ENCODE data around the gene INPP5D.
"Not testable (repeated sequence)": the region's sequence is repeated elsewhere in the genome, so short reads cannot be mapped to it uniquely, and the experiment has no call there.

Gene INPP5D

DNA sequence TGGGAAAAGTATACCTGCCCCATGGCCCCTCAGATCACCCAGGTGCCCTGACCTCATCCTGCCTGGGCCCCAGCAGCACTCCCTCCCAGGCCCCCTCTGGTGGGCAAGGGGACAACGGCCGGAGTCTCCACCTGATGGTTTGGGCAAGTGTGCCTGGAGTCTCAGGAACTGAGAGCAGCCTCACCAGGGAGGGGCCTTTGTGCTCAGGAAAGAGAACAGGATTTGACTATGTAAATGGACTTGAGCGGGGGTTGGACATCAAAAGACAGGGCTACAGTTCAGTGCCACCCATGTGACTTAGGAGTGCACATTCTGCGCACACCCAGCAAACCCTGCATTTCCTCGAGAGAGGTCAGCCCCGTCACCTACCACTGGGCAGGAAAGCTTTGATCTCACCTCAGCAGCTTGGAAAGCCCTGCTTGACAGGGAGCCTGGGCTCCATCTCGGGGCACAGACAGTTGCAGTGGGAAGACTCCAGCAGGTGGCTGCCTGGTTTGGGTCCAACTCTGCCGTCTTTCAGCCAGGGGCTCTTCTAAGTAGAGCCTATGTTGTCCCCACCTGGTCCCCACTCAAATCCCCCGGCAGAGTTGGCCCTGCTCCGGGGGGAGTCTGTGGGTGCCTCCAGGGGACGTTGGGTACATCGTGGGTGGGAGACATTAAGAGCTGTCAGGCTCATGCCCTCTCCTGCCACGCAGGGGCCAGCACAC, 3.3 kb downstream of the INPP5D start:
- no peaks in the 10 kb centered on the region for H3K4me1 Mint-ChIP-seq
- H3K36me3 Mint-ChIP-seq (ENCODE audit: low read depth): no peaks in the 10 kb centered on the region
- no peak overlapping the region for H3K27ac Mint-ChIP-seq
- peaks cover 4% of the 10 kb centered on the region for H3K27me3 Mint-ChIP-seq (ENCODE audit: low read depth)
- TF ChIP-seq, protein P1, sequence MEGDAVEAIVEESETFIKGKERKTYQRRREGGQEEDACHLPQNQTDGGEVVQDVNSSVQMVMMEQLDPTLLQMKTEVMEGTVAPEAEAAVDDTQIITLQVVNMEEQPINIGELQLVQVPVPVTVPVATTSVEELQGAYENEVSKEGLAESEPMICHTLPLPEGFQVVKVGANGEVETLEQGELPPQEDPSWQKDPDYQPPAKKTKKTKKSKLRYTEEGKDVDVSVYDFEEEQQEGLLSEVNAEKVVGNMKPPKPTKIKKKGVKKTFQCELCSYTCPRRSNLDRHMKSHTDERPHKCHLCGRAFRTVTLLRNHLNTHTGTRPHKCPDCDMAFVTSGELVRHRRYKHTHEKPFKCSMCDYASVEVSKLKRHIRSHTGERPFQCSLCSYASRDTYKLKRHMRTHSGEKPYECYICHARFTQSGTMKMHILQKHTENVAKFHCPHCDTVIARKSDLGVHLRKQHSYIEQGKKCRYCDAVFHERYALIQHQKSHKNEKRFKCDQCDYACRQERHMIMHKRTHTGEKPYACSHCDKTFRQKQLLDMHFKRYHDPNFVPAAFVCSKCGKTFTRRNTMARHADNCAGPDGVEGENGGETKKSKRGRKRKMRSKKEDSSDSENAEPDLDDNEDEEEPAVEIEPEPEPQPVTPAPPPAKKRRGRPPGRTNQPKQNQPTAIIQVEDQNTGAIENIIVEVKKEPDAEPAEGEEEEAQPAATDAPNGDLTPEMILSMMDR (IDR thresholded peaks at IDR 0.05; ENCODE audit: unreplicated experiment in 3 of 3): no peak
- H3K9me3 Mint-ChIP-seq: no peaks in the 10 kb centered on the region
- H3K4me3 Mint-ChIP-seq: no peak overlapping the region

GRCh38 chr2:233063976-233064411, 3.9 kb downstream of the INPP5D start:
- no peak overlapping the region for H3K4me3 Mint-ChIP-seq
- H3K27me3 Mint-ChIP-seq (ENCODE audit: low read depth): peaks cover 7% of the 10 kb centered on the region
- no peaks in the 10 kb centered on the region for H3K4me1 Mint-ChIP-seq
- no peaks in the 10 kb centered on the region for H3K36me3 Mint-ChIP-seq (ENCODE audit: low read depth)
- TF ChIP-seq, protein P1 (IDR thresholded peaks at IDR 0.05; ENCODE audit: unreplicated experiment in 3 of 3): no peak
- no peaks in the 10 kb centered on the region for H3K9me3 Mint-ChIP-seq
- no peak overlapping the region for H3K27ac Mint-ChIP-seq

- Mint-ChIP-seq H3K4me1 (no peaks in the 10 kb centered on the region), H3K36me3 (ENCODE audit: low read depth) (no peaks in the 10 kb centered on the region), H3K27ac (no peak overlapping the region), H3K4me3 (no peak overlapping the region), H3K27me3 (ENCODE audit: low read depth) (peaks cover 7% of the 10 kb centered on the region), H3K9me3 (no peaks in the 10 kb centered on the region)
- TF ChIP-seq, protein P1 (IDR thresholded peaks at IDR 0.05; ENCODE audit: unreplicated experiment in 3 of 3): no peak
Measured at GRCh38 chr2:233064530-233065199, 4.5 kb downstream of the INPP5D start.

- H3K27me3 Mint-ChIP-seq (ENCODE audit: low read depth); H3K36me3 Mint-ChIP-seq (ENCODE audit: low read depth); H3K27ac Mint-ChIP-seq; H3K9me3 Mint-ChIP-seq; H3K4me3 Mint-ChIP-seq; H3K4me1 Mint-ChIP-seq: not testable (repeated sequence)
Measured at GRCh38 chr2:233065200-233065589, 5.1 kb downstream of the INPP5D start.

DNA sequence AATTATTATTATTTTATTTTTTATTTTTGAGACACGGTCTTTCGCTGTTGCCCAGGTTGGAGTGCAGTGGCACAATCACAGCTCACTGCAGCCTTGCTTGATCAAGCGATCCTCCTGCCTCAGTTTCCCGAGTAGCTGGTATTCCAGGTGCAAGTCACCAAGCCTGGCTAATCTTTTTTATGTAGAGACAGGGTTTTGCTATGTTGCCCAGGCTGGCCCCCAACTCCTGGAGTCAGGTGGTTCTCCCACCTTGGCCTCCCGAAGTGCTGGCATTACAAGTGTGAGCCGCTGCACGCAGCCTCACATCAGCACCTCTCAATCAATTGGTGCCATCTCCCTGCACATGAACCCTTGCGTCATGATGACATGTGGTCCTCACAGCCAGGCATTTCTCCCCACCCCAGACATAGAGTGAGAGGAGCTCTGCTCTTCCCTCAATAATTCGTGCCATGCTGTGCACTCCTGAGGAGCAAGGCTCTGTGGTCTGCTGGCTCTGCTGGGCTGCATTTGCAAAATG, 5.9 kb downstream of the INPP5D start:
- Mint-ChIP-seq H3K27ac (no peak overlapping the region), H3K27me3 (ENCODE audit: low read depth) (peaks cover 7% of the 10 kb centered on the region), H3K4me3 (no peak overlapping the region), H3K4me1 (no peaks in the 10 kb centered on the region), H3K36me3 (ENCODE audit: low read depth) (no peaks in the 10 kb centered on the region), H3K9me3 (no peaks in the 10 kb centered on the region)
- TF ChIP-seq, protein P1 (IDR thresholded peaks at IDR 0.05; ENCODE audit: unreplicated experiment in 3 of 3): no peak

DNA sequence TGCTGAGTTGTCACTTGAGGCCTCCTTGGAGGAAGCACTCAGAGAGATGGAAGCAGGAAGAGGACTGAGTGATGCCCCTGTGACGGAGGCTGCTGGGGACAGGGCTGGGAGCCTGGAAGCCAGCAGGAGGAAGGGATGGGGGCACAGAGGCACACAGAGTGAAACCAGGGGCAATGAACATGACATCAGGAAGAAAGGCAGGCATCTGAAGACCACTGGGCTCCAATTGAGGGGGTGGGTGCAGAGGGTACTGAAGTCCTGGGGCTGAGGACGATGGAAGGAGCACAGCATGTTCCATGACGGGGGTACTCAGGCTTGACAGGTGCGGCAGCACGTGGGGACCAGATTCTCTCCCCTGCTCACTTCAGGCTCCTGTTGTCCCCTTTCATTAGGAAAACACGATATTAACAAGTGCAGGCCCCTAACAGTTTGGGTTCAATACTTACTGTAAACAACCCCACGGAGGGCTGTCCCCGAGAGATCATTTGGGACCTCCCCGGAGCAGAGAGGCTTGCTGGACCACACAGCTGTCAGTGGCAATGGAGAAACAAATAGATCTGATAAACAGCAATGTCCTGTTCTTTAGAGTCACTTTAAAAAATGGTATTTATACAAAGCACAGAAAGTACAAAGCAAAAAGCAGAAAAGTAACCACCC, 8.7 kb downstream of the INPP5D start:
- H3K27ac Mint-ChIP-seq: no peak overlapping the region
- H3K9me3 Mint-ChIP-seq: peaks cover 4% of the 10 kb centered on the region
- H3K4me1 Mint-ChIP-seq: no peaks in the 10 kb centered on the region
- no peaks in the 10 kb centered on the region for H3K36me3 Mint-ChIP-seq (ENCODE audit: low read depth)
- no peak overlapping the region for H3K4me3 Mint-ChIP-seq
- peaks cover 14% of the 10 kb centered on the region for H3K27me3 Mint-ChIP-seq (ENCODE audit: low read depth)
- TF ChIP-seq, protein P1 (IDR thresholded peaks at IDR 0.05; ENCODE audit: unreplicated experiment in 3 of 3): no peak
